Fibroblast of the aortic adventitia (primary cell): Measurements from ENCODE around the gene LASP1. TPM values are rescaled to one million over a fixed set of nuclear protein-coding genes. Genes with fewer than 3 reads are reported as not detected.

ENCODE experiments used
- DNase-seq: peaks from one replicate; pipeline ENCODE4 v3.0.0-alpha.2; 2010; ENCODE audit warnings: low read depth
- H3K4me3 ChIP-seq: 2 replicates; pipeline ENCODE4 v1.5.1; 2011; ENCODE audit warnings: low read depth, mild to moderate bottlenecking, control low read depth, low read length, moderate library complexity
- CTCF ChIP-seq: IDR thresholded peaks from 2 replicates; pipeline ENCODE4 v1.5.1; 2011; ENCODE audit warnings: mild to moderate bottlenecking, low read length, control low read depth, inconsistent platforms; ENCODE audit not compliant: insufficient read depth
- total RNA-seq: library from RNA; depleted of rRNA; stranded (reverse); fragments of >200 nt; gene quantifications from 2 replicates; pipeline ENCODE4 v1.2.3, GENCODE V29; 2012; ENCODE audit warnings: low replicate concordance

The LASP1 gene
- total RNA-seq, 1 donor, result 174 TPM

- peak; percentile 46 for TF ChIP-seq CTCF
- H3K4me3 ChIP-seq, result no peak overlapping the region
- no peak for DNase-seq
Measured at GRCh38 chr17:38864636-38865398, 5.0 kb upstream of the LASP1 start.

- peak overlapping the region; percentile 96 for H3K4me3 ChIP-seq
- peak; percentile 34 for TF ChIP-seq CTCF
- DNase-seq, result peak; percentile 85
Measured at GRCh38 chr17:38867179-38867967, 2.5 kb upstream of the LASP1 start.

GRCh38 chr17:38867968-38868816 lies 1.7 kb upstream of the LASP1 start:
- peak overlapping the region; percentile 96 for H3K4me3 ChIP-seq
- no peak for TF ChIP-seq CTCF
- DNase-seq, result peak; percentile 69

- H3K4me3 ChIP-seq, result peak overlapping the region; percentile 96
- peak; percentile 40 for TF ChIP-seq CTCF
- DNase-seq, result peak; percentile 93
Measured at GRCh38 chr17:38868817-38869525, 887 bp upstream of the LASP1 start.

GRCh38 chr17:38870259-38871165 lies 654 bp downstream of the LASP1 start:
- DNase-seq, result peak; percentile 54
- peak overlapping the region; percentile 96 for H3K4me3 ChIP-seq
- no peak for TF ChIP-seq CTCF
